ENCODE data around the gene RAVER1. TPM values are rescaled to one million over a fixed set of nuclear protein-coding genes. Genes with fewer than 3 reads are reported as not detected.

Gene RAVER1
- total and polyA plus RNA-seq, 2 of the 8 experiments (the other 6 are each of a cell fraction or from before 2014, with no cell fraction given), result 5.7 to 70.5 TPM

DNA sequence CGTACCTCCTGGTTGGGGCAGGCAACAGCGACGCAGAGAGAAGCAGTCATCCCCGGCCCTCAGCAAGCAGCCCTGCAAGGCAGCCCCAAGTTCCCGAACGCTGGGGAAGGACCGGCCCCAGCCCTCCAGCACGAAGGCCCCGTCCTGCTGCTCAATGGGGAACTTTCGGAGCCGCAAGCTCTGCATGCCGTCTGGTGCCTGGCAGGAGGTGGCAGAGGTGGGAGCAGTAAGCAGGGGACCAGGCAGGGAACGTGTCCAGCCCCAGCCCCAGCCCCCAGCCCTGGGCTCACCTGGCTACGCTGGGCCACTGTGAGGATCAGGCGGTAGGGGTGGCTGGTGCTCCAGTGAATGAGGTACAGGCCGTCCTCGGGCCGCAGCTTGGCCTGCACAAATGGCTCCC is 28.9 kb upstream of the RAVER1 start:
- POLR2A ChIA-PET (ENCODE audit: partially characterized antibody), result no interaction called here
- DNase-seq (ENCODE audit: low read depth in 1 of 2, low spot score in 2 of 2), result peak in 1 of 2 experiments; percentile 43

More for the DNA sequence above, 28.9 kb upstream of the RAVER1 start:
- Histone ChIP-seq H3K79me2 (ENCODE audit: control insufficient read depth in 1 of 2, insufficient read depth in 2 of 2, low read length in 2 of 2) (no peaks in the 10 kb centered on the region), H2BK5ac (ENCODE audit: low read depth, low read length) (no peak overlapping the region), H3K4ac (replicated peaks; ENCODE audit: insufficient read length, low read depth, low read length) (no peak overlapping the region), H3K4me3 (ENCODE audit: extremely low read depth in 1 of 4, insufficient read depth in 2 of 4, low read depth in 3 of 4, low read length in 4 of 4) (no peak overlapping the region), H3K9ac (replicated peaks in 1 of 4; ENCODE audit: extremely low read depth in 1 of 4, low read depth in 3 of 4, low read length in 3 of 4) (no peak overlapping the region), H3K27ac (ENCODE audit: low read depth, low read length) (no peak overlapping the region), H3K23me2 (ENCODE audit: low read depth, low read length) (0 out of 2 replicates have a peak, but pooled peaks cover 2% of the 10 kb centered on the region), H3K27me3 (replicated peaks in 1 of 4; ENCODE audit: control insufficient read depth in 3 of 4, extremely low read depth in 1 of 4, insufficient read depth in 3 of 4, low read length in 3 of 4) (no peaks in the 10 kb centered on the region), H4K5ac (ENCODE audit: insufficient read length, low read depth, low read length) (no peak overlapping the region), H3K23ac (ENCODE audit: insufficient read length) (no peak overlapping the region), H2BK12ac (ENCODE audit: low read depth, low read length) (no peak overlapping the region), H3K18ac (ENCODE audit: extremely low read depth, low read length) (no peak overlapping the region), H3K56ac (replicated peaks; ENCODE audit: insufficient read length, low read depth, low read length) (no peak overlapping the region), H2AFZ (ENCODE audit: low read length) (no peak overlapping the region), H3K14ac (ENCODE audit: insufficient read length) (no peak overlapping the region), H4K20me1 (replicated peaks in 1 of 2; ENCODE audit: control insufficient read depth in 1 of 2, insufficient read depth in 2 of 2, low read length in 2 of 2) (peaks cover 3 to 6% of the 10 kb centered on the region in 2 experiments), H2BK15ac (ENCODE audit: low read length) (no peak overlapping the region), H3K4me1 (replicated peaks in 1 of 4; ENCODE audit: control insufficient read depth in 3 of 4, insufficient read depth in 4 of 4, low read length in 3 of 4) (no peaks in the 10 kb centered on the region), H3K4me2 (ENCODE audit: insufficient read depth in 1 of 2, low read depth in 2 of 2, low read length in 2 of 2) (no peak overlapping the region), H2BK20ac (ENCODE audit: low read length) (no peak overlapping the region), H2AK5ac (ENCODE audit: low read depth, low read length) (no peak overlapping the region), H2BK120ac (replicated peaks; ENCODE audit: low read depth, low read length) (no peak overlapping the region), H3K9me3 (ENCODE audit: insufficient read depth in 2 of 2, low read depth in 1 of 2, low read length in 1 of 2) (no peaks in the 10 kb centered on the region), H4K8ac (ENCODE audit: extremely low read depth, insufficient read depth, low read length) (0 out of 2 replicates have a peak overlapping the region, but pooled peaks have one; percentile 2), H4K91ac (replicated peaks; ENCODE audit: insufficient read length, low read length) (no peak overlapping the region), H3K79me1 (ENCODE audit: low read depth, low read length) (peaks cover 2% of the 10 kb centered on the region; the same call in 1 of the 2 replicates), H3K36me3 (ENCODE audit: control insufficient read depth in 2 of 4, insufficient read depth in 4 of 4, low read length in 3 of 4) (peaks cover 0 to 18% (median 8%) of the 10 kb centered on the region in 4 experiments; a peak in 5 of 8 replicates)
- 88% methylated on average over 17 of the region's 18 CpGs; no CpG with 5 or more reads in 1 of the 2 experiments for WGBS, 2 experiments (ENCODE audit: extremely low coverage in 1 of 2, insufficient coverage in 1 of 2, insufficient read length in 1 of 2, insufficient replicate concordance in 2 of 2, low coverage in 1 of 2, low lambda C conversion rate in 2 of 2, missing lambda C conversion rate in 1 of 2)
- CTCF ChIA-PET (ENCODE audit: partially characterized antibody), result interaction anchor here (0.6 to 1.5 kb wide), 4 partner anchors 26 to 579 kb away, joined by 3 to 5 read pairs (median 4); no protein-coding TSS in a partner anchor
- FAIRE-seq, result no peak
- TF ChIP-seq BACH1 (IDR thresholded peaks at IDR 0.05; ENCODE audit: low read length) (no peak), EGR1 (IDR thresholded peaks at IDR 0.05; ENCODE audit: borderline replicate concordance, low read depth, low read length) (no peak), RAD21 (IDR thresholded peaks at IDR 0.05 in 1 of 2, conservative IDR thresholded peaks at IDR 0.05 in 1 of 2; ENCODE audit: low read depth in 2 of 2, low read length in 2 of 2) (no peak), ASH2L (IDR thresholded peaks at IDR 0.05; ENCODE audit: low read length) (no peak), JUN (IDR thresholded peaks at IDR 0.05; ENCODE audit: low read depth, low read length) (no peak), GTF2F1 (IDR thresholded peaks at IDR 0.05; ENCODE audit: borderline replicate concordance, low read depth, low read length) (no peak), EZH2 (IDR thresholded peaks at IDR 0.05; ENCODE audit: low read depth, low read length, severe bottlenecking) (no peak), CREB1 (IDR thresholded peaks at IDR 0.05) (no peak), RBBP5 (IDR thresholded peaks at IDR 0.05; ENCODE audit: borderline replicate concordance, low read depth, low read length) (no peak)
- TF ChIP-seq, protein P1, sequence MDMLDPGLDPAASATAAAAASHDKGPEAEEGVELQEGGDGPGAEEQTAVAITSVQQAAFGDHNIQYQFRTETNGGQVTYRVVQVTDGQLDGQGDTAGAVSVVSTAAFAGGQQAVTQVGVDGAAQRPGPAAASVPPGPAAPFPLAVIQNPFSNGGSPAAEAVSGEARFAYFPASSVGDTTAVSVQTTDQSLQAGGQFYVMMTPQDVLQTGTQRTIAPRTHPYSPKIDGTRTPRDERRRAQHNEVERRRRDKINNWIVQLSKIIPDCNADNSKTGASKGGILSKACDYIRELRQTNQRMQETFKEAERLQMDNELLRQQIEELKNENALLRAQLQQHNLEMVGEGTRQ (IDR thresholded peaks at IDR 0.05; ENCODE audit: low read length), result no peak

All from H1 (cell line).